Keratinocyte (primary cell): Measurements from ENCODE around the gene TTC1. TPM values are rescaled to one million over a fixed set of nuclear protein-coding genes. Genes with fewer than 3 reads are reported as not detected.

Experiments
- DNase-seq: peaks from one replicate; pipeline ENCODE4 v3.0.0-alpha.2; 2011; ENCODE audit warnings: low read depth, missing footprints, low spot score
- FAIRE-seq: peaks from 2 replicates; lab custom pipeline; 2011; peaks lifted over from hg19 to GRCh38; lab: Jason Lieb, UNC
- H2AFZ ChIP-seq: 2 replicates; pipeline ENCODE4 v1.6.0; 2012; ENCODE audit warnings: low read length, control low read depth, inconsistent platforms; ENCODE audit not compliant: control insufficient read depth
- H3K27ac ChIP-seq: 2 replicates; pipeline ENCODE4 v1.5.1; 2011; ENCODE audit warnings: low read length; ENCODE audit not compliant: control insufficient read depth, insufficient read depth
- H3K27me3 ChIP-seq: 3 replicates; pipeline ENCODE4 v1.6.0; 2011; ENCODE audit warnings: low read length; ENCODE audit not compliant: control insufficient read depth, insufficient read depth; ENCODE audit errors: extremely low read depth
- H3K36me3 ChIP-seq, 2 experiments: 2 replicates in 1 of 2; 3 replicates in 1 of 2; pipeline ENCODE4 v1.5.1; 2011; ENCODE audit warnings: low read length in 2 of 2, mild to moderate bottlenecking in 1 of 2; ENCODE audit not compliant: control insufficient read depth in 2 of 2, insufficient read depth in 2 of 2; ENCODE audit errors: extremely low read depth in 1 of 2
- H3K4me1 ChIP-seq: 3 replicates; pipeline ENCODE4 v1.5.1; 2011; ENCODE audit warnings: low read length; ENCODE audit not compliant: control insufficient read depth, insufficient read depth; ENCODE audit errors: extremely low read depth
- H3K4me2 ChIP-seq: 3 replicates; pipeline ENCODE4 v1.6.0; 2011; ENCODE audit warnings: low read depth, low read length; ENCODE audit not compliant: control insufficient read depth, insufficient read depth; ENCODE audit errors: extremely low read depth
- H3K4me3 ChIP-seq, 3 experiments: fragments of 200-600 bp in 1 of 3; sonication (generic) in 1 of 3; 2 replicates in 2 of 3; 3 replicates in 1 of 3; pipeline ENCODE4 v1.5.1; 2011 to 2016; ENCODE audit warnings: low read length in 3 of 3, mild to moderate bottlenecking in 3 of 3, control low read depth in 2 of 3, inconsistent platforms in 1 of 3, low read depth in 1 of 3, mixed read lengths in 1 of 3, mixed run types in 1 of 3, moderate library complexity in 1 of 3; ENCODE audit not compliant: control insufficient read depth in 2 of 3, insufficient read depth in 2 of 3; ENCODE audit errors: extremely low read depth in 1 of 3
- H3K79me2 ChIP-seq: 2 replicates; pipeline ENCODE4 v1.6.0; 2012; ENCODE audit warnings: low read length; ENCODE audit not compliant: control insufficient read depth, insufficient read depth
- H3K9ac ChIP-seq: 3 replicates; pipeline ENCODE4 v1.6.0; 2011; ENCODE audit warnings: low read length; ENCODE audit not compliant: control insufficient read depth, insufficient read depth; ENCODE audit errors: extremely low read depth
- H3K9me1 ChIP-seq: 3 replicates; pipeline ENCODE4 v1.6.0; 2011; ENCODE audit warnings: low read length; ENCODE audit not compliant: control insufficient read depth, insufficient read depth; ENCODE audit errors: extremely low read depth
- H3K9me3 ChIP-seq: 2 replicates; pipeline ENCODE4 v1.5.1; 2012; ENCODE audit warnings: low read depth, low read length; ENCODE audit not compliant: control insufficient read depth
- H4K20me1 ChIP-seq: 3 replicates; pipeline ENCODE4 v1.6.0; 2011; ENCODE audit warnings: low read length; ENCODE audit not compliant: control insufficient read depth, insufficient read depth; ENCODE audit errors: extremely low read depth
- CTCF ChIP-seq, 3 experiments: IDR thresholded peaks in 1 of 3; conservative IDR thresholded peaks in 1 of 3; optimal IDR thresholded peaks in 1 of 3; 2 replicates in 2 of 3; 3 replicates in 1 of 3; pipeline versions ENCODE3 to v1.5.1; 2011; ENCODE audit warnings: low read length in 3 of 3, mild to moderate bottlenecking in 3 of 3, moderate library complexity in 2 of 3, control low read depth in 1 of 3, inconsistent platforms in 1 of 3; ENCODE audit not compliant: insufficient read depth in 2 of 3; ENCODE audit errors: extremely low read depth in 1 of 3
- EZH2 ChIP-seq: IDR thresholded peaks from one replicate; pipeline ENCODE4 v1.6.1; 2012; ENCODE audit warnings: inconsistent platforms, mild to moderate bottlenecking, low read length, moderate library complexity
- dilution Hi-C: fragments of 300-500 bp; cut with MboI; formaldehyde crosslinking; loops from one replicate; pipeline ENCODE4 v1.7.0; 2020; ENCODE audit warnings: low sequenced_read_pairs; ENCODE audit not compliant: extremely low pct_ligation_motif_present
- polyA plus RNA-seq, 5 experiments: library from polyadenylated mRNA; depleted of rRNA in 3 of 5; stranded (reverse) in 3 of 5; stranded (forward) in 1 of 5; unstranded in 1 of 5; fragments of >200 nt; gene quantifications; 1 replicate in 1 of 5; 2 replicates in 3 of 5; 3 replicates in 1 of 5; pipeline versions ENCODE4 v1.2.1 to v1.2.3, GENCODE V29; 2011 to 2012; ENCODE audit warnings: missing spikeins in 2 of 5, low read depth in 1 of 5, low replicate concordance in 1 of 5

The TTC1 gene
- polyA plus RNA-seq, 1 donor (not counting 4 experiments of a cell fraction or from before 2014, with no cell fraction given) = 51.7 TPM

DNA sequence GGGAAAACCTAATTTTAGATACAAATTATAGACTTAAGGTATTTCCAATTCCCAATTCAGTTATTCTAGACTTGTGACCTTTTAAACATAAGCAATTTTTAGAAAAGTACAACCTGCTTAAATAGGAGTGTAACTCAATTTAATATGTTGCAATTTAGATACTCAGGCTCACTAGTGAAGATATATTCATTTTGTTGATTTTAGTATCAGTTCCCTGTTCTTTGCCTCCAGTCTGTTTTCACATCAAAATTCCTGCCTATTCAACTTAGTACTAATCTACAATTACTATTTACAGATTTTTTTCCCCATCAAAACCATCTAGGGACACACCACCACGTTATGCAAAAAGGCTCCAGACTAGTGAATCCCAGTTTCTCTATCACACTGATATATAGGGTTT is 79.9 kb downstream of the TTC1 start:
- no peak overlapping the region for H3K9ac ChIP-seq
- H3K27me3 ChIP-seq = no peaks in the 10 kb centered on the region
- no peaks in the 10 kb centered on the region for H3K9me3 ChIP-seq
- FAIRE-seq (no peak), DNase-seq (no peak)
- H3K27ac ChIP-seq = no peak overlapping the region
- no peaks in the 10 kb centered on the region for H3K79me2 ChIP-seq
- dilution Hi-C loops = no loop called here
- H3K9me1 ChIP-seq = no peaks in the 10 kb centered on the region
- peaks cover 6 to 7% of the 10 kb centered on the region in 2 experiments for H3K36me3 ChIP-seq
- H3K4me1 ChIP-seq = no peaks in the 10 kb centered on the region
- no peak overlapping the region for H3K4me3 ChIP-seq
- no peaks in the 10 kb centered on the region for H4K20me1 ChIP-seq
- no peak overlapping the region for H3K4me2 ChIP-seq
- TF ChIP-seq EZH2 (no peak), CTCF (optimal IDR thresholded peaks at IDR 0.05 in 1 of 3, IDR thresholded peaks at IDR 0.05 in 1 of 3, conservative IDR thresholded peaks at IDR 0.05 in 1 of 3; ENCODE audit: extremely low read depth in 1 of 3, insufficient read depth in 2 of 3, low read length in 3 of 3) (no peak)
- no peak overlapping the region for H2AFZ ChIP-seq

DNA sequence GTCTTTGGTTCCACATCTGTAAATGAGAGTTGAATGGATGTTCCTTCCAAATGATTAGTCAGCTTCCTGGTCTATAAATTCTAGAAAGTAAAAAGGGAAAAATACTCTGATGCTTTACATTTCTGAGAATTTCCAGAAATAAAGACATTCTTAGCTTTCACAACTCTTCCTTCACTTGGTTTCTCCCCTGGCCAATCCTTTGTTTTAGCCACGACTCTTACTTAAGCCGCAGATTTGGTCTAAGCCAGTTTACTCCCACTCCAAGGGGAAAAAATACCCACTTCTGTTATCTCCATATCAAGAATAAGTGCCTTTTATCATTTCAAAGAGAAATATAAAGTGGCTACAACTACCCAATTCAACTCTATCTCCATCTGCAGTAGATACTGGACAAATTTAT is 80.6 kb downstream of the TTC1 start:
- no peaks in the 10 kb centered on the region for H3K9me3 ChIP-seq
- FAIRE-seq = no peak
- dilution Hi-C loops = no loop called here

More for the DNA sequence above, 80.6 kb downstream of the TTC1 start:
- H3K4me2 ChIP-seq = no peak overlapping the region
- H2AFZ ChIP-seq = no peak overlapping the region
- H3K27ac ChIP-seq = no peak overlapping the region
- H3K27me3 ChIP-seq = no peaks in the 10 kb centered on the region
- no peaks in the 10 kb centered on the region for H3K79me2 ChIP-seq
- TF ChIP-seq EZH2 = no peak
- no peak for TF ChIP-seq CTCF (optimal IDR thresholded peaks at IDR 0.05 in 1 of 3, IDR thresholded peaks at IDR 0.05 in 1 of 3, conservative IDR thresholded peaks at IDR 0.05 in 1 of 3; ENCODE audit: extremely low read depth in 1 of 3, insufficient read depth in 2 of 3, low read length in 3 of 3)
- H4K20me1 ChIP-seq = no peaks in the 10 kb centered on the region
- H3K4me1 ChIP-seq = no peaks in the 10 kb centered on the region
- DNase-seq = no peak
- no peak overlapping the region for H3K9ac ChIP-seq
- H3K9me1 ChIP-seq = no peaks in the 10 kb centered on the region
- peaks cover 6 to 7% of the 10 kb centered on the region in 2 experiments for H3K36me3 ChIP-seq
- H3K4me3 ChIP-seq = no peak overlapping the region
